Measurements from ENCODE around the gene IL6R.

Gene IL6R

DNA sequence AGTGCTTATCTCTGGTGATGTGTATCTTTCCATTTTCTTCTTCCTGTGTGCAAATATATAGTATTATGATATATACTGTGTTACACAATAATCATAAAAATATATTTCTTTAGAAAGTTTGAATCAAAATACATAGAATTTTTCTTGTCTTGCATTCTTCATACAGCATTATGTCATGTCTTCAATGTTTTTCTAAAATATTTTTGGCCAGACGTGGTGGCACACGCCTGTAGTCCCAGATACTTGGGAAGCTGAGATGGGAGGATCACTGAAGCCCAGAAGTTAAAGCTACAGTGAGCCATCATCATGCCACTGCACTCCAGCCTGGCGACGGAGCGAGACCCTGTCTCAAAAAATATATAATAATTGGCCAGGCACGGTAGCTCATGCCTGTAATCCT lies 41.6 kb downstream of the IL6R start:
- DNase-seq = no peak

DNA sequence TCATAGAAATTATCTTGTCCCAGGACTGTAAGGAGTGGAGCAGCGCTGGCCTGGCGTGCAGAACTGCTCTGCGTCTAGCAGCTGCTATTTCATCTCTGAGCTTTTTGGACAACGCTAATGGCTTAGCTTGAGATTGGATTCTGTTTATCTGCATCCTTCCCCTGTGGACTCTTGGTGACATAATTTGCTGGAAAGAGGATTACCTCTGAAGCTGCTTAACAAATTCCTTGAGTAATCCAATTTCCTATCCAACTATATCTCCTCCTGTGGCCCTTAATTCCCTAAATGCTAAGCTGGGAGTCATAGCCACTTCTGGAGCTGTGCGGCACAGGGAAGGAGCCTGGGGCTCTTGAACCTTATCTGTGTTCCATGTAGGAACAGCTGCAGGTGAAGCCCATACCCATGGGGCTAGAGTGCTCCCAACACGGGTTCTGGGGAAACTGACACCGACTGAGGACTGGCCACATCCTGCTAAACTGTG lies 43.2 kb downstream of the IL6R start:
- no peak for DNase-seq

GRCh38 chr1:154453161-154453560 lies 48.0 kb downstream of the IL6R start:
- DNase-seq = peak in 3 of 56 donors; percentile 30 to 42 (median 31)

DNA sequence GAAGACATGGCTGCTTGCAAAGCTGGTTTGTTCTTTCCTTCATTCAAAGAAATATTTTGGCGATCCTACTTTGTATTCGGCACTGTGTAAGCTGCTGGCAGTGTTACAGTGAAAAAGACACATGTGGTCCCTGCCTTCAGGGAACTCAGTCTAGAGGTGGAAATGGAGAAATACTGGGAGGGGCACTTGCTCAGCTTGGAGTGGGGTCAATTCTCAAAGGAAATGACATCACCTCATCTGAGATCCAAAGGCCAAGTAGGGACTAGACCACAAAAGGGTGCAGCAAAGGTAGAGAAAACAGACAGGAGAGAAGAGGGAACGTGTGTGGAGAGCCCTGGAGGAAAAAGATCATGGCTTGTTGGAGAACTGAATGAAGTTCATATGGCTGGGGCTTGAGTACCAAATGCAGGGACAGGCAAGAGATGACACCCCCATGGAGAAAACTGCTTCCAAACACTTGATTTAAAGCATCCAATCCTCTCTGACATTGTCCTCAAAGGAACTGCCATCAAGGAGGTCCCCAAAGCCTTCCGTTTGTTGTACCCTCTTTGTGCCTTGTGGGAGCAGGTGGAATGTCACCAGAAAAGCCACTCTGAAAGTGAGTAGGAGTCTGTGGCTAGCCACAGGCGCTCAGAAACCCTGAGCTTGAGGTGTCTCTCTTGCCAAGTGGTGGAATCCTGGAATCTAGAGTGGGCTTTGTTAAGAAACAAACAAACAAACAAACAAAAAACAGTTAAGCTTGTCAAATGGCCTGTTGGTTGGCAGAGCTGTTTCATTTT lies 48.6 kb downstream of the IL6R start:
- DNase-seq = peak in 2 of 56 donors; percentile 7 to 42

DNA sequence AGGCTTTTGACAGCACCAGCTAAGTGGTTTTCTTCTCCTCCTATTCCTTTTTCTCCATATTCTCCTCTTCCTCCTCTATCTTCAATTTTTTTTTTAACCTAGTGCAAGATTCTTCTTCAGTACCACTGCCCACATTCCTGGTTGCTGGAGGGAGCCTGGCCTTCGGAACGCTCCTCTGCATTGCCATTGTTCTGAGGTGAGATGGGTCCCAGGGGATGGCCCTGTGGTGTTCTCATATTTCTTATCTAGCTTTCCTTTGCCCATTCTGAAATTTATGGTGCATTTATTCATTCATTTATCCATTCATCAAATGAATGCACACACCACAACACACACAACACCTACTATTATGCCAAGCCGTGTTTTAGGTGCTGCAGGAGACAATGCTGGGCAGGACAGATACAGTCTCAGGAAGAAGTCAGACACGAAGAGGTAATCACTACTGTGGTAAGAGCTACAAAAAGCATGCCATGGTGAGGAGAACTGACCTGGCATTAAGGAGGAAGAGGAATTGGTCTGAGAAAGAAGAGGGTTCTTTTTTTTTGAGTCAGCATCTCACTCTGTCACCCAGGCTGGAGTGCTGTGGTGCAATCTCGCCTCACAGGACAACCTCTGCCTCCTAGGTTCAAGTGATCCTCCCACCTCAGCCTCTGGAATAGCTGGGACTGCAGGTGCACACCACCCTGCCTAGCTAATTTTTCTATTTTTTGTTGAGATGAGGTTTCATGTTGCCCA lies 49.4 kb downstream of the IL6R start:
- DNase-seq = no peak

GRCh38 chr1:154456631-154457030 lies 51.5 kb downstream of the IL6R start:
- no peak for DNase-seq

GRCh38 chr1:154459080-154459479 lies 53.9 kb downstream of the IL6R start:
- DNase-seq = peak in 6 of 56 donors; percentile 2 to 50 (median 40)

DNA sequence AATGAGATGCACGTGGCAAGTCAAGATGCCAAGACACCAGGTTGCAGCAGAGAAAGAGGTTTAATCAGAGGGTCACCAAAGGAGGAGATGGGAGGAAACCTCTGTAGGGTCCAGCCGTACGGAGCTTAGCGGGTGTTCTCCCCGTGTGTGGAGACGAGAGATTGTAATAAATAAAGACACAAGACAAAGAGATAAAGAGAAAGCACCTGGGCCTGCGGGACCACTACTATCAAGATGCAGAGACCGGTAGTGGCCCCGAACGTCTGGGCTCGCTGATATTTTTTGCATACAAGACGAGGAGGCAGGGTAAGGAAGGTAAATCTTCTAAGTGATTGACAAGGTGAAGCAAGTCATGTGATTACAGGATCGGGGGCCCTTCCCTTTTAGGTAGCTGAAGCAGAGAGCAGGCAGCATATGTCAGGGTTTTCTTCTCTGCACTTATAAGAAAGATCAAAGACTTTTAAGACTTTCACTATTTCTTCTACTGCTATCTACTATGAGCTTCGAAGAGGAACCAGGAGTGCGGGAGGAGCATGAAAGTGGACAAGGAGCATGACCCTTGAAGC lies 55.6 kb downstream of the IL6R start:
- no peak for DNase-seq

- DNase-seq = no peak
Measured at GRCh38 chr1:154463512-154463990, 58.4 kb downstream of the IL6R start.

- no peak for DNase-seq
Measured at GRCh38 chr1:154465621-154466195, 60.6 kb downstream of the IL6R start.

- DNase-seq = no peak
Measured at GRCh38 chr1:154466206-154466605, 61.1 kb downstream of the IL6R start.

GRCh38 chr1:154466921-154467417 lies 61.8 kb downstream of the IL6R start:
- peak in 3 of 56 donors; percentile 9 to 16 (median 12) for DNase-seq

DNA sequence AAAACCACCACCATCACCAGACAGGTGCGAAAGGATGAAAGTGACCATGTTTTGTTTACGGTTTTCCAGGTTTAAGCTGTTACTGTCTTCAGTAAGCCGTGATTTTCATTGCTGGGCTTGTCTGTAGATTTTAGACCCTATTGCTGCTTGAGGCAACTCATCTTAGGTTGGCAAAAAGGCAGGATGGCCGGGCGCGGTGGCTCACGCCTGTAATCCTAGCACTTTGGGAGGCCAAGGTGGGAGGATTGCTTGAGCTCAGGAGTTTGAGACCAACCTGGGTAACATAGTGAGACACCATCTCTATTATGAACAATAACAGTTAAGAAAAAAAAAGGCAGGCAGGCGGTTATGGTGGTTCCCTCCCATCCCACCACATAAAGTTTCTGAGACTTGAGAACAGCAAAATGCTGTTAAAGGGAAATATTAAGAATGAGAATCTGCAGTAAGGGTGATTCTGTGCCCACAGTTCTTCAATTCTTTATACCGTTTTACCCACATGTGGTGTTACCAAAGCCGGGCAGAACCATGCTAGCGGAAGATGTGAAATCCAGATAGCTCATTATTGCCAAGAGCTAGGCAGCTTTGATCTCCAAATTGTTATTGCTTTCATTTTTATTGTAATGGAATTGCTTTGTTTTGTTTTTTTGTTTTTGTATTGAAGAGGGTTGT lies 62.4 kb downstream of the IL6R start:
- DNase-seq = no peak

GRCh38 chr1:154468535-154469250 lies 63.5 kb downstream of the IL6R start:
- peak in 2 of 56 donors; percentile 17 to 28 for DNase-seq

DNA sequence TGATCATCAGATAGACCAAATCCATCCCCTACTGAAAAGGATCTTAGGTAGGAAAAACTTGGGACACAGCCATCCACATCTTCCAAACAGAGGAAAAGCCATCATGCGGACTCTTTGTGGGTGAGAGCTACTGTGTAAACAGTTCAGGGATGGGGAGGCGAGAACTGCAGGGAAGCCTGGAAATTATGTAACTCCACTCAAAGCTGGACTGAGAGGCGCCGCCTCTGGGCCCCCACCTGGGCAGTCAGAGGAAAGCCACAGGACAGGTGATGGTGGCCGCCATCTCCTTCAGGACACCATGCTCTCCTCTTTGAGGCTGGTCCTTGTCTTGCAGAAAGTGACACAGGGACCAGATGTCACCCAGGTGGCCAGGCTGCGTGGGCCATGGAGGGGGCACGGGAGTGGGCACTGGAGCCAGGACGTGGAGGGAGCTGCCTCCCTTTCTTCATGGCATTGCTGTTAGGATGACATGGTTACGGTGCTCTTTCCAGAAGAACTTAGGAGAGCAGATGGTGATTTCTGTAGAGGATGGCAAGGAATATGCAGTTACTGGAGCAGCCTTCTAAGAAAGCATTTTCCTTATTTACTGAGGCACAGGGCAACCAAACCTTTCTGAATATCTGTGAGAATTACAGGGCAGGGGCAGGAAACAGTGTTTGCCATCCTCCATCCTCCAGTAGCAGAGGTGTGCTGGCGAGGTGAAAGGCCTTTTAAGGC lies 64.9 kb downstream of the IL6R start:
- no peak for DNase-seq

DNA sequence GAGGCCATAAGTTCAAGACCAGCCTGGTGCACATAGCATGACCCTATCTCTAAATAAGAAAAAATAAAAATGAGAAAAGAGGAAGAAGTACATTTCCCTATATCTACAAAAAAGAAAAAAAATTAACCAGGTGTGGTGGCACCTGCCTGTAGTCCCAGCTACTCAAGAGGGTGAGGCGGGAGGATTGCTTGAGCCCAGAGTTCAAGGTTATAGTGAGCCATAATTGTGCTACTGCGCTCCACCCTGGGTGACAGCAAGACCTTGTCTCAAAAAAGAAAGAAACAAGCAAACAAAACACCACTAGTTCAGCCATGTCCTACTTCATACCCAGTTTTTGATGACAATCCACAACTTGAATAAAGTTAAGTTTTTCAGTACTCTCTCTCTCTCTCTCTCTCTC lies 66.2 kb downstream of the IL6R start:
- no peak for DNase-seq

- peak in 54 of 56 donors; percentile 13 to 91 (median 74) for DNase-seq
Measured at GRCh38 chr1:154474802-154475201, 69.7 kb downstream of the IL6R start.

GRCh38 chr1:154476791-154477190 lies 71.6 kb downstream of the IL6R start:
- DNase-seq = no peak

DNA sequence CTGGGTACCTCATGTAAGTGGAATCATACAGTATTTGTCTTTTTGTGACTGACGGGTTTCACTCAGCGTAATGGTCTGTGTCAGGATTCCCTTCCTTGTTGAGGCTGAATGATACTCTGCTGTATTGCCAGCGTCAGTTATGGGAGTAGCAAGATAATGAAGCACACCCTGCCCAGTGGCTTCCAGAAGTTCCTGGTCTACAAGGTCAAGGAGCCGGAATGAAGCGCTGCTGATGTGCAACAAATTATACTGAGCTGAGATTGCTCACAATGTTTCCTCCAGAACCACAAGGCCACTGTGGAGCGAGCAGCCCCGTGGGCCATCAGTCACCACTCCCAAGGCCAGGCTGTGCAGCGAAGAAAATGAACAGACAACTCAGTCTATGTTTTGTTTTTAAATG lies 72.9 kb downstream of the IL6R start:
- no peak for DNase-seq

- DNase-seq = no peak
Measured at GRCh38 chr1:154478639-154479038, 73.5 kb downstream of the IL6R start.

Measured in amygdala (tissue), 56 donors.